ENCODE measurements around the gene PACS2.

PACS2 gene

GRCh38 chr14:105346200-105346533 lies 31.6 kb downstream of the PACS2 start:
- no peak overlapping the region for H3K27ac ChIP-seq
- TF ChIP-seq ZFX (IDR thresholded peaks at IDR 0.05; ENCODE audit: borderline replicate concordance) = no peak

GRCh38 chr14:105346876-105347586 lies 32.5 kb downstream of the PACS2 start:
- TF ChIP-seq ZFX (IDR thresholded peaks at IDR 0.05; ENCODE audit: borderline replicate concordance) (no peak), CTCF (IDR thresholded peaks at IDR 0.05) (no peak)
- no peak overlapping the region for H3K27ac ChIP-seq

- no peak overlapping the region for H3K27ac ChIP-seq
- TF ChIP-seq CTCF (IDR thresholded peaks at IDR 0.05) = no peak
These were observed 33.0 kb downstream of the PACS2 start for GRCh38 chr14:105347587-105347968.

- no peak for TF ChIP-seq ZFX (IDR thresholded peaks at IDR 0.05; ENCODE audit: borderline replicate concordance)
- TF ChIP-seq CTCF (IDR thresholded peaks at IDR 0.05) = no peak
- no peak overlapping the region for H3K27ac ChIP-seq
These were observed 33.8 kb downstream of the PACS2 start for GRCh38 chr14:105348169-105348944.

GRCh38 chr14:105348945-105349699 lies 34.6 kb downstream of the PACS2 start:
- TF ChIP-seq CTCF (IDR thresholded peaks at IDR 0.05) = no peak
- no peak overlapping the region for H3K27ac ChIP-seq

GRCh38 chr14:105349992-105350391 lies 35.4 kb downstream of the PACS2 start:
- TF ChIP-seq CTCF (IDR thresholded peaks at IDR 0.05) (no peak), ZFX (IDR thresholded peaks at IDR 0.05; ENCODE audit: borderline replicate concordance) (no peak)
- H3K27ac ChIP-seq = no peak overlapping the region

- TF ChIP-seq CTCF (IDR thresholded peaks at IDR 0.05) (no peak), ZFX (IDR thresholded peaks at IDR 0.05; ENCODE audit: borderline replicate concordance) (no peak)
- no peak overlapping the region for H3K27ac ChIP-seq
These were observed 36.1 kb downstream of the PACS2 start for GRCh38 chr14:105350450-105351244.
